Measurements from ENCODE around the gene SLC22A31.
"Not testable (repeated sequence)": the region's sequence is repeated elsewhere in the genome, so short reads cannot be mapped to it uniquely, and the experiment has no call there.

The SLC22A31 gene

GRCh38 chr16:89190150-89190958 lies 10.0 kb downstream of the SLC22A31 start:
- H3K27ac ChIP-seq (ENCODE audit: low read length) = no peak overlapping the region
- H3K4me3 ChIP-seq (ENCODE audit: low read length) = no peak overlapping the region
- H3K9ac ChIP-seq (ENCODE audit: low read depth, low read length) = no peak overlapping the region
- H3K27me3 ChIP-seq (ENCODE audit: insufficient read depth, low read length) = peaks cover 34% of the 10 kb centered on the region
- H3K36me3 ChIP-seq (ENCODE audit: insufficient read depth, low read depth, low read length) = no peaks in the 10 kb centered on the region
- no peaks in the 10 kb centered on the region for H3K9me3 ChIP-seq (ENCODE audit: insufficient read depth, low read depth, low read length)
- no peaks in the 10 kb centered on the region for H3K4me1 ChIP-seq (ENCODE audit: insufficient read depth, low read length)

GRCh38 chr16:89189358-89190025 lies 10.8 kb downstream of the SLC22A31 start:
- Histone ChIP-seq H3K27me3 (ENCODE audit: insufficient read depth, low read length) (peaks cover 33% of the 10 kb centered on the region), H3K36me3 (ENCODE audit: insufficient read depth, low read depth, low read length) (no peaks in the 10 kb centered on the region), H3K4me1 (ENCODE audit: insufficient read depth, low read length) (no peaks in the 10 kb centered on the region), H3K27ac (ENCODE audit: low read length) (no peak overlapping the region), H3K4me3 (ENCODE audit: low read length) (no peak overlapping the region), H3K9me3 (ENCODE audit: insufficient read depth, low read depth, low read length) (no peaks in the 10 kb centered on the region), H3K9ac (ENCODE audit: low read depth, low read length) (no peak overlapping the region)

- H3K4me1 ChIP-seq (ENCODE audit: insufficient read depth, low read length); H3K4me3 ChIP-seq (ENCODE audit: low read length); H3K27ac ChIP-seq (ENCODE audit: low read length); H3K9ac ChIP-seq (ENCODE audit: low read depth, low read length); H3K36me3 ChIP-seq (ENCODE audit: insufficient read depth, low read depth, low read length); H3K9me3 ChIP-seq (ENCODE audit: insufficient read depth, low read depth, low read length): not testable (repeated sequence)
- peaks cover 25% of the 10 kb centered on the region for H3K27me3 ChIP-seq (ENCODE audit: insufficient read depth, low read length)
Observed at GRCh38 chr16:89188471-89189357, 11.6 kb downstream of the SLC22A31 start.

GRCh38 chr16:89187770-89188392 lies 12.5 kb downstream of the SLC22A31 start:
- H3K4me3 ChIP-seq (ENCODE audit: low read length) = no peak overlapping the region
- peaks cover 23% of the 10 kb centered on the region for H3K27me3 ChIP-seq (ENCODE audit: insufficient read depth, low read length)
- no peaks in the 10 kb centered on the region for H3K9me3 ChIP-seq (ENCODE audit: insufficient read depth, low read depth, low read length)
- H3K4me1 ChIP-seq (ENCODE audit: insufficient read depth, low read length) = no peaks in the 10 kb centered on the region
- no peak overlapping the region for H3K27ac ChIP-seq (ENCODE audit: low read length)
- H3K9ac ChIP-seq (ENCODE audit: low read depth, low read length) = no peak overlapping the region
- no peaks in the 10 kb centered on the region for H3K36me3 ChIP-seq (ENCODE audit: insufficient read depth, low read depth, low read length)

GRCh38 chr16:89187032-89187769 lies 13.1 kb downstream of the SLC22A31 start:
- H3K9ac ChIP-seq (ENCODE audit: low read depth, low read length) = no peak overlapping the region
- no peak overlapping the region for H3K27ac ChIP-seq (ENCODE audit: low read length)
- H3K4me1 ChIP-seq (ENCODE audit: insufficient read depth, low read length) = no peaks in the 10 kb centered on the region
- H3K27me3 ChIP-seq (ENCODE audit: insufficient read depth, low read length) = peaks cover 23% of the 10 kb centered on the region
- no peak overlapping the region for H3K4me3 ChIP-seq (ENCODE audit: low read length)
- H3K36me3 ChIP-seq (ENCODE audit: insufficient read depth, low read depth, low read length) = no peaks in the 10 kb centered on the region
- H3K9me3 ChIP-seq (ENCODE audit: insufficient read depth, low read depth, low read length) = no peaks in the 10 kb centered on the region

GRCh38 chr16:89186593-89187031 lies 13.7 kb downstream of the SLC22A31 start:
- not testable (repeated sequence) for H3K36me3 ChIP-seq (ENCODE audit: insufficient read depth, low read depth, low read length); H3K4me1 ChIP-seq (ENCODE audit: insufficient read depth, low read length); H3K9ac ChIP-seq (ENCODE audit: low read depth, low read length); H3K27ac ChIP-seq (ENCODE audit: low read length); H3K4me3 ChIP-seq (ENCODE audit: low read length); H3K9me3 ChIP-seq (ENCODE audit: insufficient read depth, low read depth, low read length)
- peaks cover 22% of the 10 kb centered on the region for H3K27me3 ChIP-seq (ENCODE audit: insufficient read depth, low read length)

- H3K4me3 ChIP-seq (ENCODE audit: low read length); H3K9ac ChIP-seq (ENCODE audit: low read depth, low read length); H3K9me3 ChIP-seq (ENCODE audit: insufficient read depth, low read depth, low read length); H3K36me3 ChIP-seq (ENCODE audit: insufficient read depth, low read depth, low read length); H3K27ac ChIP-seq (ENCODE audit: low read length); H3K4me1 ChIP-seq (ENCODE audit: insufficient read depth, low read length): not testable (repeated sequence)
- peaks cover 16% of the 10 kb centered on the region for H3K27me3 ChIP-seq (ENCODE audit: insufficient read depth, low read length)
Observed at GRCh38 chr16:89185887-89186592, 14.3 kb downstream of the SLC22A31 start.

- Histone ChIP-seq H3K9ac (ENCODE audit: low read depth, low read length) (no peak overlapping the region), H3K4me1 (ENCODE audit: insufficient read depth, low read length) (no peaks in the 10 kb centered on the region), H3K4me3 (ENCODE audit: low read length) (no peak overlapping the region), H3K27ac (ENCODE audit: low read length) (no peak overlapping the region), H3K27me3 (ENCODE audit: insufficient read depth, low read length) (peaks cover 7% of the 10 kb centered on the region; the same call in 1 of the 2 replicates), H3K9me3 (ENCODE audit: insufficient read depth, low read depth, low read length) (no peaks in the 10 kb centered on the region), H3K36me3 (ENCODE audit: insufficient read depth, low read depth, low read length) (no peaks in the 10 kb centered on the region)
Observed at GRCh38 chr16:89184933-89185794, 15.2 kb downstream of the SLC22A31 start.

GRCh38 chr16:89184677-89184932 lies 15.7 kb downstream of the SLC22A31 start:
- H3K4me3 ChIP-seq (ENCODE audit: low read length) = no peak overlapping the region
- no peaks in the 10 kb centered on the region for H3K4me1 ChIP-seq (ENCODE audit: insufficient read depth, low read length)
- no peaks in the 10 kb centered on the region for H3K36me3 ChIP-seq (ENCODE audit: insufficient read depth, low read depth, low read length)

More at GRCh38 chr16:89184677-89184932, 15.7 kb downstream of the SLC22A31 start:
- Histone ChIP-seq H3K9me3 (ENCODE audit: insufficient read depth, low read depth, low read length) (no peaks in the 10 kb centered on the region), H3K9ac (ENCODE audit: low read depth, low read length) (no peak overlapping the region), H3K27me3 (ENCODE audit: insufficient read depth, low read length) (peaks cover 3% of the 10 kb centered on the region; the same call in 1 of the 2 replicates), H3K27ac (ENCODE audit: low read length) (no peak overlapping the region)

Data from iPS-20b (cell line).